Right lobe of liver (tissue), 6 donors: ENCODE results near the gene RETREG1. TPM values are rescaled to one million over a fixed set of nuclear protein-coding genes. Genes with fewer than 3 reads are reported as not detected.

Experiments
- ATAC-seq, 4 donors: fragments of 200-7000 bp; cut with Tn5 transposase; one replicate each; pipeline ENCODE4 v1.9.1; 2020; ENCODE audit warnings: mild to moderate bottlenecking in 4 of 4, moderate library complexity in 4 of 4
- DNase-seq, 3 donors: peaks; one replicate each; pipeline ENCODE4 v3.0.0-alpha.2; 2020
- H3K27ac ChIP-seq, 3 donors: fragments of 200-600 bp; one replicate each; pipeline ENCODE4 v1.8.0; 2022
- H3K27me3 ChIP-seq, 2 donors: fragments of 200-600 bp; one replicate each; pipeline ENCODE4 v1.8.0; 2022
- H3K36me3 ChIP-seq, 4 donors: fragments of 200-600 bp; sonication (generic) in 1 of 4; one replicate each; pipeline versions ENCODE4 v1.5.1 to v1.8.0; 2017 to 2022; ENCODE audit warnings: control low read depth in 1 of 4
- H3K4me1 ChIP-seq, 4 donors: fragments of 200-600 bp; sonication (generic) in 1 of 4; one replicate each; pipeline versions ENCODE4 v1.5.1 to v1.8.0; 2017 to 2022; ENCODE audit warnings: control low read depth in 1 of 4
- H3K4me3 ChIP-seq, 3 donors: fragments of 200-600 bp; one replicate each; pipeline ENCODE4 v1.8.0; 2022
- H3K9me3 ChIP-seq, 4 donors: fragments of 200-600 bp; sonication (generic) in 1 of 4; one replicate each; pipeline versions ENCODE4 v1.5.1 to v1.8.0; 2017 to 2022; ENCODE audit warnings: control low read depth in 1 of 4
- POLR2A ChIP-seq: fragments of 450-650 bp; IDR thresholded peaks from one replicate; pipeline ENCODE4 v1.6.1; 2017; ENCODE audit warnings: antibody characterized with exemption, mild to moderate bottlenecking
- WGBS: methylation state at CpG from one replicate; pipeline ENCODE4 v1.1.6; 2018; ENCODE audit warnings: low coverage, low lambda C conversion rate; ENCODE audit not compliant: insufficient coverage; ENCODE audit errors: missing lambda C conversion rate; 5-methylcytosine and 5-hydroxymethylcytosine counted together
- intact Hi-C, 2 donors: fragments of 100-400 bp; cut with DNase I; formaldehyde crosslinking; loops; one replicate each; pipeline versions ENCODE4 v1.11.2 to v1.14.1; 2022
- total RNA-seq, 6 experiments: library from RNA; depleted of rRNA in 2 of 6; stranded (reverse); fragments of >200 nt in 2 of 6; fragmentation: NEBNext Ultra II Directional in 3 of 6; extraction: Animal tissue kit (Norgen Biotek cat#: 25700) in 3 of 6; gene quantifications; one replicate each; pipeline versions ENCODE4 v1.1.0 to v1.2.4, GENCODE V29; 2016 to 2023
- TF ChIP-seq, protein P1 (sequence below), 4 donors: fragments of 200-600 bp in 3 of 4; fragments of 450-650 bp in 1 of 4; IDR thresholded peaks; one replicate each; pipeline versions ENCODE4 v1.5.1 to v1.8.0; 2016 to 2022; ENCODE audit warnings: antibody characterized with exemption in 4 of 4, mild to moderate bottlenecking in 2 of 4
- donor health status: DM: no; HTN: yes; CAD: no.
- donor health status: DM: no; HTN: no; CAD: no.
- donor health status: DM: no; HTN: no; CAD: no.
- donor health status: DM: no; HTN: yes; CAD: no.
- donor health status: DM: no; HTN: yes; CAD: no.

The RETREG1 gene
- total RNA-seq, 6 experiments from 2014 or later: 17.2 to 70.8 (median 30.2) TPM

- DNase-seq: no peak
- H3K9me3 ChIP-seq: no peaks in the 10 kb centered on the region
- H3K27me3 ChIP-seq: no peaks in the 10 kb centered on the region
- intact Hi-C loops: no loop called here
- H3K4me3 ChIP-seq: no peak overlapping the region
- H3K36me3 ChIP-seq: no peaks in the 10 kb centered on the region
- no peak for TF ChIP-seq POLR2A
- TF ChIP-seq, protein P1, sequence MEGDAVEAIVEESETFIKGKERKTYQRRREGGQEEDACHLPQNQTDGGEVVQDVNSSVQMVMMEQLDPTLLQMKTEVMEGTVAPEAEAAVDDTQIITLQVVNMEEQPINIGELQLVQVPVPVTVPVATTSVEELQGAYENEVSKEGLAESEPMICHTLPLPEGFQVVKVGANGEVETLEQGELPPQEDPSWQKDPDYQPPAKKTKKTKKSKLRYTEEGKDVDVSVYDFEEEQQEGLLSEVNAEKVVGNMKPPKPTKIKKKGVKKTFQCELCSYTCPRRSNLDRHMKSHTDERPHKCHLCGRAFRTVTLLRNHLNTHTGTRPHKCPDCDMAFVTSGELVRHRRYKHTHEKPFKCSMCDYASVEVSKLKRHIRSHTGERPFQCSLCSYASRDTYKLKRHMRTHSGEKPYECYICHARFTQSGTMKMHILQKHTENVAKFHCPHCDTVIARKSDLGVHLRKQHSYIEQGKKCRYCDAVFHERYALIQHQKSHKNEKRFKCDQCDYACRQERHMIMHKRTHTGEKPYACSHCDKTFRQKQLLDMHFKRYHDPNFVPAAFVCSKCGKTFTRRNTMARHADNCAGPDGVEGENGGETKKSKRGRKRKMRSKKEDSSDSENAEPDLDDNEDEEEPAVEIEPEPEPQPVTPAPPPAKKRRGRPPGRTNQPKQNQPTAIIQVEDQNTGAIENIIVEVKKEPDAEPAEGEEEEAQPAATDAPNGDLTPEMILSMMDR (IDR thresholded peaks at IDR 0.05): no peak
- no peak for ATAC-seq
- H3K27ac ChIP-seq: no peak overlapping the region
- WGBS: no CpG with 5 or more reads among the region's 4 CpGs
- no peaks in the 10 kb centered on the region for H3K4me1 ChIP-seq
Measured at GRCh38 chr5:16663840-16664239, 47.0 kb upstream of the RETREG1 start.

DNA sequence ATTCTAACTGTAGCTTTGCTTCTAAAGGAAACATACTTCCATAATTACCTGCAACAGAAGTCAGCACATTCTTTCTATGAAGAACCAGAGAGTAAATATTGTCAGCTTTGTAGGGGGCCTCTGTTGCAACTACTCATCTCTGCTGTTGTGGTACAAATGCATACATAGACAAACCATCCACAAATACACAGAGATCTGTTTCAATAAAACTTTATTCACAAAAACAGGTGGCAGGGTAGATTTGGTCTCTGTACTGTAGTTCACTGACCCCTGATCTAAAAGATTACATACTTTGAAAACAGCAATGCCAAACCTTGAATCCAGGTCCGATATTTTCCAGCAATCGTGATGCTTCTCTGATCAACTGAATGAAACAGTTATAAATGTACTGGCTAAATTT lies 44.9 kb upstream of the RETREG1 start:
- TF ChIP-seq POLR2A: no peak
- TF ChIP-seq, protein P1 (IDR thresholded peaks at IDR 0.05): no peak
- H3K9me3 ChIP-seq: no peaks in the 10 kb centered on the region
- intact Hi-C loops: no loop called here
- H3K27me3 ChIP-seq: no peaks in the 10 kb centered on the region
- DNase-seq (no peak), ATAC-seq (no peak)
- WGBS: 81% methylated on average over 2 of the region's 2 CpGs
- H3K36me3 ChIP-seq: no peaks in the 10 kb centered on the region
- H3K4me1 ChIP-seq: no peaks in the 10 kb centered on the region
- no peak overlapping the region for H3K27ac ChIP-seq
- H3K4me3 ChIP-seq: no peak overlapping the region

DNA sequence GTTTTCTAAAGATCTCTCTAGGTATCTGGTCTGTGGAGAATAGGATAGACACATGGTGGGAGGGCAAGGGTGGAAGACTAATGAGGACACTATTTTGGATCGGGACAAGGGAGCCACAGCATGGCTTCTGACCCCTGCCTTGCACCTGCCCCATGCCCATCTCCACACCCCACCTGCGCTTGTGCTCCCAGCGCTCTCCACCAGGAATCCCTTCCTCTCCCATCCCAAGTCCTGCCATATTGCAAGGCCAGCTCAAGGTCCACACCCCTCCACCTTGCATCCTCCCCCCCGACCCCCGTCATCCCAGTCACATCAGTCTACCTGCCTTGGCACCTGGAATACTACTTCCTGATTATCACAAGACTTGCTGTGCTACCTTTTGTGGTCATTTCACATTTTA lies 44.2 kb upstream of the RETREG1 start:
- intact Hi-C loops: no loop called here
- DNase-seq (no peak), ATAC-seq (no peak)
- no peaks in the 10 kb centered on the region for H3K27me3 ChIP-seq
- 33% methylated on average over 2 of the region's 5 CpGs for WGBS
- no peak for TF ChIP-seq POLR2A
- TF ChIP-seq, protein P1 (IDR thresholded peaks at IDR 0.05): no peak
- no peaks in the 10 kb centered on the region for H3K36me3 ChIP-seq
- no peak overlapping the region for H3K27ac ChIP-seq
- no peaks in the 10 kb centered on the region for H3K9me3 ChIP-seq
- no peak overlapping the region for H3K4me3 ChIP-seq
- H3K4me1 ChIP-seq: no peaks in the 10 kb centered on the region

DNA sequence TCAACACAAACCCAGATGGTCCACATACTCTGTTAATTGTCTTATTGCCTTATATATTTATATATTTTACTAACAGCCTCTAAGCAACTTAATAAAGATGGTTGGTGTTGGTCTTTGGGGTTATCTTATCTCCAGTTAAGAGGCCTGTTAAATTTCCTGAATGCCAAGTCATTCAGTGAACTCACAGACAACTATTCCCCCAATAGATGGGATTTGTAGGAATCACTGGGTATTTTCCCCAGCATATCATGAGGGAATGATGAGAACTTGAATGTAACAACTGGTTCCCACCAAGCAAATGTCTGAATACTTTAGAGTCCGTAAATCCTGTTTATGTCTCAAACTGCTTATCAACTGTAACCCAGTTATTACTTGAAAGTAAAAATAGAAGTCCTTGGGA lies 42.7 kb upstream of the RETREG1 start:
- TF ChIP-seq, protein P1 (IDR thresholded peaks at IDR 0.05): no peak
- no peak for TF ChIP-seq POLR2A
- no peaks in the 10 kb centered on the region for H3K27me3 ChIP-seq
- ATAC-seq: no peak
- H3K27ac ChIP-seq: no peak overlapping the region
- H3K9me3 ChIP-seq: no peaks in the 10 kb centered on the region
- H3K36me3 ChIP-seq: no peaks in the 10 kb centered on the region
- intact Hi-C loops: no loop called here
- no peaks in the 10 kb centered on the region for H3K4me1 ChIP-seq
- DNase-seq: no peak
- H3K4me3 ChIP-seq: no peak overlapping the region
- WGBS: 69% methylated on average over 1 of the region's 1 CpG

- no peak for TF ChIP-seq POLR2A
- TF ChIP-seq, protein P1 (IDR thresholded peaks at IDR 0.05): no peak
- Histone ChIP-seq H3K4me1 (no peaks in the 10 kb centered on the region), H3K36me3 (no peaks in the 10 kb centered on the region), H3K27ac (no peak overlapping the region), H3K27me3 (no peaks in the 10 kb centered on the region), H3K4me3 (no peak overlapping the region), H3K9me3 (no peaks in the 10 kb centered on the region)
- intact Hi-C loops: no loop called here
- ATAC-seq (no peak), DNase-seq (no peak)
- WGBS: 20% methylated on average over 2 of the region's 2 CpGs
Measured at GRCh38 chr5:16656561-16657191, 39.9 kb upstream of the RETREG1 start.
